Upper lobe of left lung (tissue), 4 donors: Measurements from ENCODE around the gene DGCR6.
"Not testable (repeated sequence)": the region's sequence is repeated elsewhere in the genome, so short reads cannot be mapped to it uniquely, and the experiment has no call there.

Source experiments
- CTCF ChIP-seq, 6 experiments: fragments of 450-650 bp in 4 of 6; fragments of 200-600 bp in 2 of 6; sonication (generic) in 2 of 6; IDR thresholded peaks; one replicate each; pipeline ENCODE4 v1.5.1; 2016 to 2019; ENCODE audit warnings: antibody characterized with exemption in 6 of 6
- EP300 ChIP-seq, 4 donors: sonication (generic); formaldehyde crosslinking; IDR thresholded peaks; one replicate each; pipeline ENCODE4 v1.5.1; 2017; ENCODE audit warnings: antibody characterized with exemption in 4 of 4, control low read depth in 2 of 4
- POLR2A ChIP-seq, 4 donors: fragments of 450-650 bp; IDR thresholded peaks; one replicate each; pipeline ENCODE4 v1.5.1; 2016 to 2017; ENCODE audit warnings: antibody characterized with exemption in 4 of 4, mild to moderate bottlenecking in 2 of 4
- POLR2AphosphoS5 ChIP-seq, 2 donors: sonication (generic); formaldehyde crosslinking; IDR thresholded peaks; one replicate each; pipeline ENCODE4 v1.5.1; 2017; ENCODE audit warnings: antibody characterized with exemption in 2 of 2

GRCh38 chr22:18896037-18896657 is 10.0 kb upstream of the DGCR6 start:
- not testable (repeated sequence) for TF ChIP-seq CTCF, POLR2AphosphoS5, POLR2A, EP300 (IDR thresholded peaks at IDR 0.05)
